ENCODE measurements around the gene MYO19.
"Not testable (repeated sequence)": the region's sequence is repeated elsewhere in the genome, so short reads cannot be mapped to it uniquely, and the experiment has no call there.

MYO19 gene

DNA sequence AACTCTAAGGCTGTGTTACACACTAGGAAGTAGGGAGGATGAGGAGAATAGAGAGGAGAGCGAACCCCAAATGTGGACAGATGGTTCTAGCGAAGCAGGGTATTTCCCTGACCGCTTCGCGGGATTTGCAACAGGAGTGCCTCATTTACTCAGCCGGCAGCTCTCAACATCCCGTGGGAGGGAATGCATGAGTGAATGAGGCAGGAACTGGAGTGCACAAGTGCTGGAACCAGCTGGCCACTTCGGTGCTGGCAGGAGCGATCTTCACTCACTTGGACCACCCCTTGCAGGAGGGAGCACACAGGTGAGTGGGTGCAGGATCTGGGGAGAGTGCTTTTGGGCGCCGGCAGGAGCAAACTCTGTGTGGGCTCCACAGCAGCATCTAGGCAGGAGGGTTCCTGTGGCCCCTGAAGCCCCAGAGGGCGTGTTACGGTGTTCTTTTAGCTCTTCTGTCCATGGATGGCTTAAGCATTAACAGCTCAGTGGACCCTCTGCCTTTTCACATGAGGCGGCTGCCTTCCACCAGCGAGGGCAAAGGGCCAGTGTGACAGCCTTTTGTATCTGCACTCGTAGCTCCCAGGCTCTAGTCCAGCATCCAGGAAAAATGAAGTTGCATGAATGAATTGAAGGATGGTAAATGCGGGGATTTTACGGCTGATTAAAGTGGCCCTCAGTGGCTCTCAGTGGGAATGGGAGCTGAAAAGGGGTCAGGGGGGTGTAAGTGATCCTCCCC lies 65.6 kb downstream of the MYO19 start:
- DNase-seq (ENCODE audit: low read depth in 3 of 3): no peak

DNA sequence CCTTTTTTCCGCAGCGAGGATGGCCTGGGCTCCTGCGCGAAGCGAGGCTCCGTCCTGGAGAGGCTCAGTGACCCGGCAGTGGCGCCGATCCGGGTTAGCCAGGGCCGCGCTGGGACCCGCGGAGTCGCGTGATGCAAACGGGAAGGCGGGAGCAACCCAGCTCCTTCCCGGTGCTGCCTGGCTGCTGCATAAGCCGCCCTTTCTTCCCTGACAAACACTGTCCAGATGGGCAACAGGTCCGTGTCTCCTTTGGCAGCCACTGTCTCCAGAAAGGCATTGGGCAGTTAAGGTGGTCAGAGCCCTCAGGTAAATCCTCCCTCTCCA lies 69.9 kb downstream of the MYO19 start:
- DNase-seq (ENCODE audit: low read depth in 3 of 3): no peak

DNA sequence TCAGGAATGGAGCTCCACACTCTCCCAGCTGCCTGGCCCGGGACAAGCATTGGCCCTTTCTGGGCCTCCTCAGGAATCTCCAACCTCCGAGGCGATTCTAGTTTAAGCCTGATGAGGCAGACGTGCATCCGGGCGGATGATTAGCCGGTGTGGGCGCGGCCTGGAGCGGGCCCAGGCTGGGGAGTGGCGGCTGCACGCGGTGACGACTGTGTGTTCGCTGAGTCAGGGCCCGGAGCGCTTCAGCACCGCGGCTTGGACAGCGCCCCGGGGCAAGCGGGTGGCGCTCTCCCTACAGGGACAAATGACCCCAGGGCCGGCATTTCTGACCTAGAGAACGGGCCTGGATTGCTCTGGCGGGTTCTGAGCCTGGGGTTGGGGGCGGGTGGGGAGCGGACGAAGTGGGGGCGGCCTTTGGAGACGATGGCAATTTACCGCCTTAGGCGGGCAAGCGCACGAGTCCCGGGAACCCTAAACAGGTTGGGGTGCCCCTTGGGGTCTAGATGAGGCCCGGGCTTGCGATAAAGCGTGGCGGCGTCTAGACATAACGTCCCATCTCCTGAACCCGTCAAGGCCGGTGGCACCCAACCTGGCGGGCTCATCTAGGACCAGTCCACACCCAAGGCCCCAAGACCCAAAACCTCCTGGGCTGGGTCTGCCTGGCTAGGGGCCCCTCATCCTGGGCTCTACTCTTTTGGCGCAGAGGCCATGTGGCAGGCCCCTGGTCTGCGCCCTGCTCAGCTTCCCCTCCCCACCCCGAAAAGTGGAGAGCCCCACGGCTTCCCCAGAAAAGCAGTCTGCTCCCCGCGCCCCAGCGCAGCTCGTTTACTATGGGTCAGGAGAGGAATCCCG lies 70.5 kb downstream of the MYO19 start:
- peak; percentile 29 to 60 (median 58) for DNase-seq (ENCODE audit: low read depth in 3 of 3)

DNA sequence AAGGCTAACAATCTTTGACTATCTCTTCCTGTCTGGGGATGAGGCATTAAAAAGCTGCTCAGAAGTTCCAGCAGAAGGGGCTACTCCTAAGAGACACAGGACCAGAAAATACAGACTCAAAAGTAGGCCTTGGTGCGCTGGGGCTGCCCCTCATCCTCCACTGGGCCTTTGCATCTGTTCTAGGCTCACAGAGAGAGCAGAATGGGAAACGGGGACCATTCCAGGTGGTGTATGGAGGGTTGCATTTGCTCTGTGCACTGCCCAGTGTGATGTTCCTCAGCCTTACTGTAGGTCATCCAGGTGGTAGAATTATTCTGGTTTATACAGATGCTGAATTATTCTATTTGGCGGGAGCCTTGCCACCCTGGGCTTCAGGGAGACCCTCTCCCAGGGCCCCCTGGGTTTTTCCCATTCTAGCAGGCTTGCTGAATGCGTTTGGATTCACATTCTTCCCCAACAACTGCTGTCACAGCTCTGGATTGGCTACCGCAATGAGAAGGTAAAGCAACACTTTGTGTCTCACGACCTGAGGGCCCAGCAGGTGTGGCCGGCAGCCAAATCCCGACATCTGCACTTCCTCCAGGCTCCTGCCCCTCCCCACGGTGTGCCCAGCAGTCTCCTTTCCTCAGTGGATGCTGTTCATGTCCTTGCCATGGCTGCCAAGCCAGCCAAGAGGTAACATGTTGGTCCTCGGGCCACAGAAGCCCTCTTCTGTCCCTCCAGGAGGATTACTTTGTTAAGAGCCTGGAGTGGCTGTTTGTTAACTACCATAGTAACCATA lies 73.1 kb downstream of the MYO19 start:
- DNase-seq (ENCODE audit: low read depth in 3 of 3): no peak

DNA sequence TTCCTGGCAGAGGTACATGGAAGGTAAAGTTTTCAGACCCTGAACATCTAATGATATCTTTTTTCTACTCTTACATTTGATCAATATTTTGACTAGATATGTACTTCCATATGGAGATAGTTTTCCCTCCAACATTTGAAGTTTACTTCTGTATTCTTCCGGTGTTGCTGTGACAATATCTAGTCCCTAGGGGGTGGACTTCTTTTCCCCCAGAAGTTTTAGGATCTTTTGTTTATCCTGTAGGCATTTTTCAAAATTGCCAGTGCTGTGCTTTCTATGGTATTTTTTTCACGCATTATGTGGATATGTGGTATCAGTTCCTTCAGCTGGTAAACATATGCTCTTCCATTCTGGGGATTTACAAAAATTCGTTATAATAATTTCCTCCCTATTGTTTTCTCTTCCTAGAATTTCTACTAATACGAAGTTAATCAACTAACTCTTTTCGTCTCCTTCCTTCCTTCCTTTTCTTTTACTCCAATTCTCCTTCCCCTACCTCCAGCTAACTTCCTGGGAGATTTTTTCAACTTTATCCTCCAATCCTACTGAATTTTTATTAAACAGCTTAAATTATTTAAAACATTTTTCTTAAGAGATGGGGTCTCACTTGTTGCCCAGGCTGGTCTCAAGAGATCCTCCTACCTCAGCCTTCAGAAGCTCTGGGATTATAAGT lies 74.3 kb downstream of the MYO19 start:
- no peak for DNase-seq (ENCODE audit: low read depth in 3 of 3)

DNA sequence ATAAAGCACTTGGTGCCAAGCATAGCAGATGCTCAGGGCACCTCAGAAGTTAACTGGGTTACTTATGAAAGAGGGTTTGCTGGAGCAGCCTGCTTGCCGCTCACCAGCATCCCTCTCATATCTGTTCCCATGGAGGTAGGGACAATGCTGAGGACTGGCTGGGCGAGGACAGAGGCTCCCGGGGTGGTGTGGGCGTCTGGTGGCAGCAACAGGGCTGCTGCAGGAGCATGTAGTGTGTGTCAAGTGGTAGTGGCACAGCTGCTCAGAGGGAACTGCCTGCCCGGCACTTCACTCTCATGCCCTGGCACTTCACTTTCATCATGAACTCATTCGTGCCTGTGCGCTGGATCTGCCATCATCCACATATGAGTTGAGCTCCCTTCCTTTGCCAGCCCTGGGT lies 75.1 kb downstream of the MYO19 start:
- DNase-seq (ENCODE audit: low read depth in 3 of 3): no peak

DNA sequence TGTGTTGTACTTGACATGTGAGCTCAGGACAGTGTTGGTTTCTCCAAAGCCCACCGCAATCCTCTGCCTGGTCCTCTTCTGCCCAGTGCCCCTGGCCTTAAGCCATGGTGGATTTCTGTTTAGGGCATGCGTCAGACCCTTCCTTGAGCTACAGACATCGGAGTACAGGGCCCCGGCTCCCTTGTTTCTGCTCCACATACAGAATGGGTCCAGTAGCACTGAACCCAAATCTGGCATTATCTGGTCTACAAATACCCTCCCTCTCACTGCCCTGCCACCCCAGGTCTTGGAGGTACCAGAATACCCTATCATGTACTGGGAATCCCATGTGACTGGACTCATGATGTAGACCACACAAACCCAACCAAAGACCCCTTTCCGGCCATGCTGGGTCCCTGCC lies 75.6 kb downstream of the MYO19 start:
- DNase-seq (ENCODE audit: low read depth in 3 of 3): no peak

DNA sequence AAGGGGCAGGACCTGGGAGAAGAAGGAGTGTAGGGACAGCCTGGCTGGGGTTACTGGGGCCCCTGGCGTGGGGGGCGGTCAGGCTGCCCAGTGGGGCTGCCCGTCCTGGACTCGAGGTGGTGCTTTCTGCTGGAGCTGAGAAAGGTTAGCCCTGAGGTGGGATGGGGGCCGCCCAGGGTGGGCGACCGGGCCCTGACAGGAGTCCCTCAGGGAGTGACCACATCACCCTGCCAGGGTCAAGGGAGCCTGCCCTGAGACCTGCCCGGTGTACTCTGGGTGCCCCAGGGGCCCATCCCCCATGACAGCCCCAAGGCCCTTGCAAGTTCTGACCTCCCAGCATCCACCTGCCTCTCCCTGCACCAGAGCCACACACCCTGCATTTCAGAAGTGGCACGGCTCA lies 77.0 kb downstream of the MYO19 start:
- DNase-seq (ENCODE audit: low read depth in 3 of 3): not testable (repeated sequence)

DNA sequence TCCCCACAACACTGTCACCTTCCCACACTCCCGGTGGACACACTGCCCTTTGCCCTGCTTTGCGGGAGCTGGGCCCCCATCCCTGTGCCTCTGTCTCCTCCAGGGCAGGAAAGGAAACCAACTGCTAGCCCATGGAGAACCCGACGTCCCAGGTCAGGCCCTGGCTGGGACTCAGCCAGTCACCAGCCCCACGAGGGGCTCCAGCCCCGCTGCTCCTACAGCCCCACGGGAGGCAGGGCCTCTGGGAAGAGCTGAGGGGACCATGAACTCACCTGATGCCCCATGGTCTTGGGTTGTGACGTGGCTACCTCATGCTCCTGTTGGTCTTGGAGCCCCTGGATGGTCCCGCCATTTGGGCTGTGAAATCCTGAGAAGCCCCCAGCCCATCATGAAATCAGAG lies 81.8 kb downstream of the MYO19 start:
- not testable (repeated sequence) for DNase-seq (ENCODE audit: low read depth in 3 of 3)

DNA sequence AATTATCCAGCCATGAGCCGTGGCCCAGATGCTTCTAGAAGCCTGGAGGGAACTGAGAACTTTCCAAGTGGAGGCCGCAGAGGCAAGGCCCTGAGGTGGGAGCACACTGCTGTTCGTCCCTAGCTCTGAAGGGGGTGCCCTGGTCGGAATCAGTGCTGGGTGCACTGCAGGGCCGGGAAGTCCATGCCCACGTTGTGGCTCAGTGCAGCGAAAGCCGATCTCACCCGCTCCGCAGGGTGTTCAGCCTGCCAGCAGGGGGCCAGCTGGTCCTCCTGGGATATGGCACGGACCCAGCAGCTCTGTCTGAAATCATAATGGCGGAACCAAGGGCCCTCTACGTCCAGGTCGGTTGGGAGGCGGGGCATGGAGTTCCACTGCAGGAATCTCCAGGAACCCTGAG lies 84.7 kb downstream of the MYO19 start:
- not testable (repeated sequence) for DNase-seq (ENCODE audit: low read depth in 3 of 3)
